Embryonic facial prominence (tissue), 1 donor: ENCODE results near the gene RFWD3.
"Not testable (repeated sequence)": the region's sequence is repeated elsewhere in the genome, so short reads cannot be mapped to it uniquely, and the experiment has no call there.

Experiments used
- DNase-seq: peaks from one replicate; pipeline ENCODE4 v3.0.0-alpha.2; 2016; ENCODE audit errors: extremely low spot score

Gene RFWD3

GRCh38 chr16:74666425-74667254 lies at the start of gene RFWD3:
Gene RFWD3 (minus strand): TSS chr16:74666877. CDS start chr16:74661449, 5,428 bp downstream.
- peak; percentile 97 for DNase-seq

GRCh38 chr16:74716355-74716754 lies 49.7 kb upstream of the RFWD3 start:
- no peak for DNase-seq

- no peak for DNase-seq
Observed at GRCh38 chr16:74713876-74714275, 47.2 kb upstream of the RFWD3 start.

- DNase-seq, result no peak
Observed at GRCh38 chr16:74713325-74713724, 46.6 kb upstream of the RFWD3 start.

DNA sequence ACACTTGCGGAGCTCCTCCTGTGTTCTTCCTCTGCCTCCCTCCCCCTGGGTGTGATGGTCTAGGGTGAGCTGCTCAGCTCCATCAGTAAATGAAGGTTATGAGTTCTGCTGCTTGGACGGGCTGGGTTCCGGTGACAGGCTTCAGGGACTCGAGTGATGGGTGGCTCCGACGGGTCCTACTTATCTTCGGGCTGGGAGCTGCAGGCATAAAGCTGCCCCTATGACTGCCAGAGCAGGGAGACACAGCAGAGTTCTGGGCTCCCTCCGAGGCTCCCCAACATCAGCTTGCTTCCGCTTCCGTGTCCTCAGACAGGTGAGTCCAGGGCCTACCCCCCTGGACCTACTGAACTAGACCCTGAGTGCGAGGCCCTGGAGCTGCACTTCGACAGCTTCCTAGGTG lies 45.3 kb upstream of the RFWD3 start:
- DNase-seq, result no peak

DNA sequence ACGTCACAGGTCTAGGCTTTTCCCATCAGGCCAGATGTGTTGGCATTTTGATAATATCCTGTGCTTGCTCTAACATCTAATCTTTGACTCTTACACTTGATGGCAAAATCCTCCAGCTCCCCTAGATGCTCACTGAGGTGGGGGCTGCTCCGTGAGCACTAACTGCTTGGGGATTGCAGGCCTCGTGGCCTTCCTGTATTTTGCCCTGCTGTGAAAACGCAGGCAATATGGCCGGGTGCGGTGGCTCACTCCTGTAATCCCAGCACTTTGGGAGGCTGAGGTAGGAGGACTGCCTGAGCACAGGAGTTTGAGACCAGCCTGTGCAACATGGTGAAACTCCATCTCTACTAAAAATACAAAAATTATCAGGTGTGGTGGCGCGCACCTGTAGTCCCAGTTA lies 43.7 kb upstream of the RFWD3 start:
- no peak for DNase-seq

DNA sequence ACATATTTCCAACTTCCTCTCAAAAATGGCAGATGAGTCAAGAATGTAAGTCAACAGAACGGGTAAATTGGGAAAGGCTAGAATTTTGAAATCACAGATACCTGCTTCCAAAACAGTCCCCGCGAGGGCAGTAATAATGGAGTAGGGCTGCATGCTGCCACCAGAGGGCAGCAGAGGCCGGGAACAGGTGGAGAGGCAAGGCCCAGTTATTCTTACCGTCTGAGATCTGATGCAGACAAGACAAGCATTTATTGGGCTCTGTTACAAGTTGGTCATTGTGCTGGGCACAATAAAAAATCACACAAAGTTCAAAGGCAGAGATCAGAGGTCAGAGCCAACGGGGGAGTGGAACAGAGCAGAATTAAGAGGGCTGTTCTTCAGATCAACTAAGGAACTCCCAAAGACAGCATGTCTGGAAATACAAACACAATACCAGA lies 42.8 kb upstream of the RFWD3 start:
- DNase-seq, result peak; percentile 34

- DNase-seq, result no peak
Observed at GRCh38 chr16:74700438-74701225, 34.0 kb upstream of the RFWD3 start, which contains the start of gene MLKL. Gene MLKL (minus strand): TSS chr16:74700862. CDS start chr16:74695757, 5,105 bp downstream.

GRCh38 chr16:74700116-74700437 lies 33.4 kb upstream of the RFWD3 start:
- no peak for DNase-seq

DNA sequence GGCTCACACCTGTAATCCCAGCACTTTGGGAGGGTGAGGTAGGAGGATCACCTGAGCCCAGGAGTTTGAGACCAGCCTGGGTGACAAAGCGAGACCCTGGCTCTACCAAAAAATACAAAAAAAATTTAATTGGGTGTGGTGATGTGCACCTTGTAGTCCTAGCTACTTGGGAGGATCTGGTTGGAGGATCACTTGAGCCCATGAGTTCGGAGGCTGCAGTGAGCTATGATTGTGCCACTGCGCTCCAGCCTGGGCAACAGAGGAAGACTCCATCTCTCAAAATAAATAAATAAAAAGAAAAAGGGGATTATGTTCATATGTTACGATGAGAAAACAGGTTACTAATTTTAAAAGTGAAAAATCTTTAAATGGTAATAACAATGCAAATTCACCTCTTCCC lies 33.0 kb upstream of the RFWD3 start:
- no peak for DNase-seq

GRCh38 chr16:74698222-74698621 lies 31.5 kb upstream of the RFWD3 start:
- no peak for DNase-seq

DNA sequence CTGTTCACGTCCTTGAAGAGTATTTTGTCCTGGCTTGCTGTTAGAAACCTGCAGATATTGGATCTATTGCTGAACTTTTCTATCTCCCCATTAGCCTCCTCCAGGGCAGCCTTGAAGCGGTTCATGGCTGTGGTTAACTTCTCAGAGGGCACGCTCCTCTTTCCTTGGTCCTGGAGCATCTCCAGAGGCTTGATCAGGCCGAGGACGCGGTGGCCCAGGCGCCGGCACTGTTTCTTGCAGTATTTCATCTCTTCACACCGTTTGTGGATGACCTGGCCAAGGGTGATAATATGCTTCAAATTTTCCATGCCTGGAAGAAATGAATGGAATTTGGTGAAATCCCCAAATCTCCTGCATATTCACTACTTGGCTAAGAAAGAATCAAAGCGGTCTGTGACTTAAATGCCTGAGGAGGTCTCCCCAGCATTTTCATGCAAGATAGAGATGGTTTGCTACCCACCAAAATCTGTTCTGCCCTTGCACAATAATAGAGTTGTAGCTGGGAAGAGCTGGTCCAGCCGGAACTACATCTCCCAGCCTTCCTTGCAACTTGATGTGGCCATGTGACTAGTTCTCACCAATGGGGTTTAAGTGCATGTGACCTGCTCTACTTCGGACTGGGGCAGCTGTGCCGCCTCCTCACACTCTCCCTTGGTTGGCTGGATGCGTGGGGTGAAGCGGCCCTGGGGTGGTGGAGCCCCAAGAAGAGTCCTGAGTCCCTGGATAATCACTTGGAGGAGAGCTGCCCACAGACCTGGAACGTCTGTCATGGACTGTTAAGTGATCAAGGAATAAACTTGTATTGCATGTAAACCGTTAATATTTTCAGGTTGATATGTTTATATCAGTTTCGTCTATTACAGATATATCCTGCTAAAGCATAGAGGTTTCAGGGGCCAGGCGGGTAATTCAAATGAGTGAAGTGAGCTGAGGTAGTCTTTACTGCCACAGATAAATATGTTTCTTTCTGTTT lies 29.1 kb upstream of the RFWD3 start:
- DNase-seq, result peak; percentile 51

DNA sequence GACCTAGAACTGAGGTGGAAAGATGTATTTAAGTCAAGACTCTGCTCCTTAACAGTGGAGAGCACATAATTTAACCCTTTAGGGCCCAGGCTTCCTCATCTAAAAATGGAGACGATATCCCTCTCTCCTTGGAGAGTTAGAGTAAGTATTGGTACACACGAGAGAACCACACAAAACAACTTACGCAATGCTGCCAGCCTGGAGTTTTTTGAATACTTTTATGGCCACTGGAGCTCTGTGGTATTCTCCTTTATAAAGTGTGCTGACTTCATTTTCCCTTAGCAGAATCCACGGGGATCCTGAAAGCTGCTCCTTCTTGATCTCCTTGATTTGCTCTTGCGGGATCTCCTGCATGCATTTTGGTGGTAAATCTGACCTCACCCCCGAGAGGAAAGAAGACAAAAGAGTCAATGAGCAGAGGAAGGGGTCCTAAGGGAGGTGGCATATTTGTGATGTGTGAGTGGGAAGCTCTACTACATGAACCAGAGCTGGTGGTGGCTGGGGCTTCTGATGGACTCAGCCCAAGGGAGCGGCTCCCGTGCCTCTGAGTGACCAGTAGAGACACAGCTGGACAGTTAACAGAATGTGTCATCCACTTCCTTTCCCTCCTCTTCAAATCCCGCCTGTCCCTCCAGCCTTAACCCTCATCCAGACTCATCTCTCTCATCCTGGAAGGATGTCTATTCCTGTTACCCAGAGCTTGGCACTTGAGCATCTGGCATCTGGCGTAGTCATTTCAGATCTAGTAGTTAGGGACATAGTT lies 24.6 kb upstream of the RFWD3 start:
- no peak for DNase-seq

GRCh38 chr16:74682556-74682955 lies 15.9 kb upstream of the RFWD3 start:
- DNase-seq, result no peak

DNA sequence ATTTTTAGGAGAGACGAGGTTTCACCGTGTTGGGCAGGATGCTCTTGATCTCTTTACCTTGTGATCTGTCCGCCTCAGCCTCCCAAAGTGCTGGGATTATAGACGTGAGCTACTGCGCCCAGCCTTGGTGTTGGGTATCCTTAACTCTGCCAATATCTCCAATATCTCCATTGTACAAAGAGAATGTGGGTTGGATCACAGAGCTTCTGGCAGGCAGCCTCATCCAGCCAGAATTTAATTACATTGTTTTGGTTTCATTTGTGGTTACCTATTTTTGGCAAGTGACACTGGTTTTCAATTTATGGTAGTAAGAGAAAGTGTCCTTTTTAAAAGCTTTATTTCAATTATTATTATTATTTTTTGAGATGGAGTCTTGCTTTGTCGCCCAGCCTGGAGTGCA lies 14.0 kb upstream of the RFWD3 start:
- DNase-seq, result no peak

- no peak for DNase-seq
Observed at GRCh38 chr16:74679983-74680382, 13.3 kb upstream of the RFWD3 start.

DNA sequence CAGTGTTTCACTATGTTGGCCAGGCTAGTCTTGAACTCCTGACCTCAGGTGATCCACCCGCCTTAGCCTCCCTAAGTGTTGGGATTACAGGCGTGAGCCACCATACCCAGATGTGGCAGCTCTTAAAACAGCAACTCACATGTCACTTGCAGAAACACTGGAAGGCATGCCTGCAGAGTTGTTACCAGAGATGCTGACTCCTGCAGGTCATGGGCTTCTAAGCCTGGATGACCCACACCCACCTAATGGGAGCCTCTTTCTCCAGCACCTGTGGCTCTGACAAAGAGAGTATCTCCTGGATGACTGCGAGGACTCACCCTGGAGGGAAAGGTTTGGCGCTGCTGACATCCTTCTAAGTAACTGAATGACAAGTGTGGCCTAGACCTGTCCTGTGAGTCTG lies 11.2 kb upstream of the RFWD3 start:
- no peak for DNase-seq

GRCh38 chr16:74673876-74674275 lies 7.2 kb upstream of the RFWD3 start:
- DNase-seq, result no peak

DNA sequence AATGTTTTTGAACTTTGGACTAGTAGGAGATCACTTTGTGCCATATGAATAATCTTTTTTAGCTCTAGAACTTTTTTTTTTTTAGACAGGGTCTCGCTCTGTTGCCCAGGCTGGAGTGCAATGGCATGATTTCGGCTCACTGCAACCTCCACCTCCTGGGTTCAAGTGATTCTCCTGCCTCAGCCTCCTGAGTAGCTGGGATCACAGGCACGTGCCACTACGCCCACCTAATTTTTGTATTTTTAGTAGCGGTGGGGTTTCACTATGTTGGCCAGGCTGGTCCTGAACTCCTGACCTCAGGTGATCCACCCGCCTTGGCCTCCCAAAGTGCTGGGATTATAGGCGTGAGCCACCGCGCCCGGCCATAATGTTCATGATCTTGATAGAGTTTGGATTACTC lies 2.2 kb upstream of the RFWD3 start:
- not testable (repeated sequence) for DNase-seq

DNA sequence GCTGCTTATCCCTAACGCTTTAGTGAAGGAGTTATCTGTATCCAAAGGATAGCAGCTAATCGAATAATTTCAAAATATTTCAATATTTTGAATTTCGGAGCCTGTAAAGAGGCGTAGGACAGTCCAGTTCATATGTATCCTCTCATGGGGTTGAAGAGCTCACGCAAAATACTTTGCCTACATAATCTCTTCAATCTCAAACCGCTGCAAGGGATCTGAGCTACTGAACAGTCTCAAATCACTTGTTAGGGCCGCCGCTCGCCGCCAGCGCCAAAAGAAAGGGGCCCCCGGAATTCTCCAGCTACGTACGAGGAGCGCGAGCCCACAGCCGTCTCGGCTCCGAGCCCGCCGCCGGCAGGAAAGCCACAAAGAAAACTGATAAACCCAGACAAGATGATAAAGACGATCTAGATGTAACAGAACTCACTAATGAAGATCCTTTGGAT lies 601 bp upstream of the RFWD3 start:
- no peak for DNase-seq

DNA sequence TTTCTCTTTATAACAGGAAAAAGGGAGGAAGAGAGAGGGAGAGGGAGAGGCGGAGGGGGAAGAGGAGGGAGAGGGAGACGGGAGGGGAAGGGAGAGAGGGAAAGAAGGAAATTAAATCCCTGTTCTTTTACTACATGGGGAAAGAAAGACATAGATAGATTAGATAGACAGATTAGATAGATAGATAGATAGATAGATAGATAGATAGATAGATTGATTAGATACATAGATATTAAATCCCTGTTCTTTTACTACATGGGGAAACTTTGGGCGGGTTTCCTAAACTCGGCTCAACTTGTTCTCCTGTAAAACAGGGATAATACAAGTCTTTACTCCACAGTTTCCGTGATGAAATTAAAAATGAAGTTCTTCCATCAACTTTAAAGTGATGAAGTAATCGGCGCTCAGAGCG lies 661 bp downstream of the RFWD3 start:
- no peak for DNase-seq
